NCI-H1417 (cell line): ENCODE results near the gene NUAK1.
A peak's percentile ranks its signal among the peaks of the same experiment; 100 is the strongest.
"Not testable (repeated sequence)": the region's sequence is repeated elsewhere in the genome, so short reads cannot be mapped to it uniquely, and the experiment has no call there.

ENCODE experiments used
- DNase-seq, 3 experiments: peaks; one replicate each; lab custom pipeline; 2025; lab: John Stamatoyannopoulos, UW

The NUAK1 gene

GRCh38 chr12:106147956-106148355 is 9.2 kb upstream of the NUAK1 start:
- no peak for DNase-seq

GRCh38 chr12:106146987-106147386 is 8.2 kb upstream of the NUAK1 start:
- no peak for DNase-seq

- no peak for DNase-seq
Observed at GRCh38 chr12:106145539-106146447, 7.0 kb upstream of the NUAK1 start.

DNA sequence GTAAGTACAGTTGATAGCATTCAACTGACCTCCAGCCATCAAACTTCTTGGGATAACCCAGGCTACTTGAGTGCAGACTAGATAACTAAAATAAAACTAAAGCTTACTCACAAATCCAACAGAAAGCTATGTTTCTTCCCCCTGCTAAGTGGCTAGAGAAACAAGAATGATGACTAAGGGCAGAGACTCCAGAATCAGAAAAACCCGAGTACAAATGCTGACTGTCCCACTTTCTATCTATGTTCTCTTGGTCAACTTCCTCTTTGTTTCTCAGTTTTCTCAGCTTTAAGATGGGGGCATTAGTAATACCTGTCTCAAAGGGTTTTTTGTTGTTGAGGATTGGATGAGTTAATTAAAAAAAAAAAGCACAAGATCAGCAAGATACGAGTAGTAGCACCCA is 6.1 kb upstream of the NUAK1 start:
- no peak for DNase-seq

- no peak for DNase-seq
Observed at GRCh38 chr12:106142591-106143261, 4.0 kb upstream of the NUAK1 start.

DNA sequence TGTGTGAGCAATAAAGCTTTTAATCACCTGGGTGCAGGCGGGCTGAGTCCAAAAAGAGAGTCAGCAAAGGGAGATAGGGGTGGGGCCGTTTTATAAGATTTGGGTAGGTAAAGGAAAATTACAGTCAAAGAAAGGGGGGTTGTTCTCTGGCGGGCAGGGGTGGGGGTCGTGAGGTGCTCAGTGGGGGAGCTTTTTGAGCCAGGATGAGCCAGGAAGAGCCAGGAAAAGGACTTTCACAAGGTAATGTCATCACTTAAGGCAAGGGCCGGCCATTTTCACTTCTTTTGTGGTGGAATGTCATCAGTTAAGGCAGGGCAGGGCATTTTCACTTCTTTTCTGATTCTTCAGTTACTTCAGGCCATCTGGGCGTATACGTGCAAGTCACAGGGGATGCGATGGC is 3.2 kb upstream of the NUAK1 start:
- not testable (repeated sequence) for DNase-seq

GRCh38 chr12:106141452-106141851 is 2.7 kb upstream of the NUAK1 start:
- DNase-seq = no peak

- DNase-seq = no peak
Observed at GRCh38 chr12:106141003-106141402, 2.2 kb upstream of the NUAK1 start.

DNA sequence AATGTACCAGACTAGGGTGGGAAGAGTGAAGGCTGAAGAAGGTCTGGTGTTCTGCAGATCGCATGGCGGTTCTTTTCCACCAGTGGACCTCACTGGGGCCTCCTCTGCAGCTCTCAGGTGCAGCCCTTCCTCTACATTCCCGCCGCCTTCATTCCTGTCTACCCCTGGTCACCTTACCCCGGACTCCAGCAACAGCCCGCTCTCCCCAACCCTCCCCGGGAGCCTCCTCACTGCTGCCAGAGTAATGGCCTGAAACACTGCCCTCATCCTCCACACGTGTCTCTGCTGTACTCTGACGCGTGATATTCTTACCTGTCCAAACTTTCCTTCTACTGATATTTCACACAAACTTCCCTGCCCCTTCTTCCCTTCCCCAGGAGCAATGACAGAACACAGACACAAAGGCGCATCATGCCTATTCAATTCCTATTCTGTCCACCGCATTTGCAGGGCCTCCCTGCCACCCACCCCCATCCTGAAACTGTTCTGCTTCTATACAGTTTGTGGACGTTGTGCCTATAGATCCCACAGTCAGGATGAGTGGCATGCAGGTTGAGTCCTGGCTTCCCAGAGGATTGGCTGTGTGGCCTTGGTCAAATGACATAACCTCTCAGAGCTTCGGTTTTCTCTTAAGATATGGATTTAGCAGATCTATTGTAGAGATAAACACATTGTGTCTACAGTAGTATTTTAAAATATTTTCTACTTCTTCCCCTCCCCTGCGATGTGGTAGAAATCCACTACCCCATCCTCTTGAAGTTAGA is 1.7 kb upstream of the NUAK1 start:
- no peak for DNase-seq

GRCh38 chr12:106139422-106140171 is 843 bp upstream of the NUAK1 start:
- peak; percentile 65 to 95 (median 91) for DNase-seq

DNA sequence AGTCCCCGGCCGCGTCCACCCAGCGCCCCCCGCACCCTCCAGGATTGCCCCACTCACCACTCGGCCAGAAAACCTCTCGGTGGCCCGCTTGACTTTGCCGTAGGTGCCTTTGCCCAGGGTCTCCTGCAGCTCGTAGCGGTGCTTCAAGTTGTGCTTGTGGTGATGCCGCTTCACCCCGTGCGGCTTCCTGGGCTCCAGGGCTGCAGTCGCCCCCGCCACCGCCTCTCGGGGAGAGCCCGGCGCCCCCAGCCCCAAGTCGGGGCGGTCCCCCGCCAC is 459 bp downstream of the NUAK1 start:
- peak; percentile 42 to 87 (median 82) for DNase-seq

GRCh38 chr12:106137530-106138356 is 1.0 kb downstream of the NUAK1 start:
- DNase-seq = peak in 2 of 3 experiments; percentile 40 to 59

- DNase-seq = peak; percentile 86 to 95 (median 95)
Observed at GRCh38 chr12:106136263-106136662, 2.5 kb downstream of the NUAK1 start.

GRCh38 chr12:106135781-106136180 is 3.0 kb downstream of the NUAK1 start:
- DNase-seq = peak in 1 of 3 experiments; percentile 67

DNA sequence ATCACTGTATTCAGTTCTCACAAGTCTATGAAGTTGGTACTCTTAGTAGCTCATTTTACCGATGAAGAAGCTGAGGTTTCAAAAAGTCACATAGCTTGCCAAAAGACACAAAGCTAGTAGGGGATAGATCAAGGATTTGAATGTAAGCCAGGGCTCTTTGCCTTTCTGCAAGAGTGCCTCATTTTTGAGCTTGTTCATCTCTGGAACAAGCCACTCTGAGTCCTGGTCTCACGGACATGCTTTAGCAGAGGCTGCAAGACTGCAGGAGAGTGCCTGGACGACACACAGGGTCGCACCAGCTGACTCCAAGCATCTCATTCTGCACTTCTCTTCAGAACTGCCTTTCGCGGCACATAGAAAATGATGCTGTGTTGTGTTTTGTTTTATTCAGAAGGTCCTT is 3.7 kb downstream of the NUAK1 start:
- DNase-seq = peak in 2 of 3 experiments; percentile 56 to 57

DNA sequence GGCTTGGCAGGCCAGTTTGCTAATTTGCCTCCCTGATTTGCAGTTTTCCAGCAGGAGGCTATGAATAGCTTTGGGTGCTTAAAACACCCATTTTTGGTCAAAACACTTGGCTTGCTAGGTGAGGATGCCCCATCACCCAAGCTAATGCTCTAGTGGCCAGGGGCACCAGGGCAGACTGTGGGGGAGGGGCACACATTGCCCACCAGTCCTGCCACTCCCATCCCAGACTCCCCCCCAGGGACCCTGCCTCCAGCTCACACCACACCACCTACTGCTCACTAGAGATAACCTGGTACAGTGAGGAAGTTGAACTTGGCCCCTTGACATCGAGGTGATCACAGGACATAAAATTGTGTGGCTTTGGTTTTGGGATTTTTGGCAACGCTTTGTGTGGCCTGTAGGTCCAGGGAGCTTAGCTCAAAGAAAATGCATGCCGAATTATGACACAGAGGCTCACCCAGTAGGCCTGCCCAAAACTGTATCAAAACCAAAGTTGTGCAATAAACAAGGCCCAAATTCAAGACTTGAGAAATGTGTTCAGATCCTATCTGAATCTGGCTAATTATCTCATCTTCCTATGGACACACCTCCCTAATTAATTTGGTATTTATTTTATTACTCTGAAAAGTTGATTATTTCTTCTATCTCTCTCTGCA is 4.3 kb downstream of the NUAK1 start:
- DNase-seq = no peak

DNA sequence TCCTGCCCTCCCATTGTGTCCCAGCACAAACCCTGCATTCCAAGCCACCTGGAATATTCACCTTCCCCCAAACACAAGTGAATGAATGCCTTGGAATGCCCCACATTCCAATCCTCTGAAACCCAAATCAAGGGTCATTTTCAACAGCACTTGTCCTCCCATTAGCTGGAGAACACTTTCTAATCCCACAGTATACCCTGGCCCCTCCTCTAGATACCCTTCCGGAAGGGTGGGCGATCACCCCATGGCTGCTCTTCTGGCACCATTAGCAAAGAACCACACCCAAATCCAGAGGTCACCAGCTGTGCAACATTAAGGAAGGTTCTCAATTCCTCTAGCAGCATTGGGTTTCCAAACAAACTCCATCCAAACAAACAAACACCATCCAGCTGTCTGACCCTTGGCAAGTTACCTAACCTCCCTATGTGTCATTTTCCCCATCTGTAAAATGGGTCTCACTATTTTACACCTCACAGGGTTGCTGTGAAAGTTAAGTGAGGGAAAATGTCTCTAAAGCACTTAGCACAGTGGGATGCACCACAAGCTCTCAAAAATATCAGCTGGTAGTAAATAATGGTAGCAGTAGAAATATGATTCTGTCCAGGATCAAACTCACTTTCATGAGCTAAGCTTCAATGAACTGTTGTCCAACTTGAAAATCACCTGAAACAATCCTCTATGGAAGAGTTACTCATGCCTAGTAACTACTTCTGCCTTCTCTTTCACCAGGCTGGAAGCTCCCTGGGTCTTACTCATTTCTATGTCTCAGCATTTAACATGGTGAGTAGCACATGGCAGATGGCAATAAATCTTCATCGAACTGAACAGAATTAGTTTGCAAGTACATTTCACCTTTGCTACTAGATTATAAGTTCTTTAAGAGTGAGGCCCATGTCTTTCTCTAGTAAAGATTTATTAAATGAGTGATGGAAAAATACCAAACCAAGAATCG is 5.3 kb downstream of the NUAK1 start:
- DNase-seq = no peak

DNA sequence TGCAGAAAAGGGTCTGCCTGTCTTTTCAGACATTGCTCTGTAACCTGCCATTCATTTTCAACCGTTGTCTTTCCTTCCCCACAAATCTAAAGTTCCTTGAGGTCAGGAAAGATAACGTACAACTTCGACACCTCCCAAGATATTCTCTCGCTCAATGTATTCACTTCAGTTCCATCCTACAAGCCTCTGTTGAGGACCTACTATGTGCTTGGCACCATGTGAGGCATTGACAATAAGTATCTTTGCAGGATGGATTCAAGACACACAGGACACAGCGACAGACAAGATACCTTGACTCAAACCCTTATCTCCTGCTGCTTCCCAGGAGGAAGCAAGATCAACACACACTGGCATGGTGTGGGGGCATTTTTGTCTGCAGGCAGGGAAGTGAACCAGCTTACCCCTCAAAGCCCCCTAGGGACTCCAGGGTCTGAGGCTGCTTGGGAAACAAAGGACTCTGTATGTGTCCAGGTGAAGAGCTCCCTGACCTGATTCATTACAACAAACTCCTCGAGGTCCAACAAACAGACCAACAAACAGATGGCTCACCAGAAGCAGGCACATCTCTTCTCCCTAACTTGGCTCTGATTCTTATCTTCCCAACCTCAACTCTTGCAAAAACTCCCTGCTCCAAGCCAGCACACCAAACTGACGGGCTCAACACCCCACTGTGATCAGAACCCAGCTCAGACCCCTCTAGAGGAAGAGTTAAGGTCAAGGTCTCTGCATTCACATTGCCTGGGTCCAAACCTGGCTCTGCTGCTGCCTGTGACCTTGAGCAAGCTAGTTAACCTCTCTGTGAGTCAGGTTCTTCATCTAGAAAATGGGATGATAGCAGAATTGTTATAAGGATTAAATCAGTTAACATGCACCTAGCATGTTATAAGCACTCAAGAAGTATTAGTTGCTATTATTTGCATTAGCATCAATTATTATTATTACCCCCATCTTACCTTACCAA is 6.3 kb downstream of the NUAK1 start:
- no peak for DNase-seq
